GM18511 (cell line): Measurements from ENCODE around the gene CNTNAP2.

Experiments used
- ATAC-seq: cut with Tn5 transposase; IDR thresholded peaks from one replicate; pipeline ENCODE4 v1.9.1; 2021; ENCODE audit warnings: mild to moderate bottlenecking, moderate library complexity; ENCODE audit not compliant: unreplicated experiment

The CNTNAP2 gene

GRCh38 chr7:146960773-146961391 lies 844.3 kb downstream of the CNTNAP2 start:
- no peak for ATAC-seq

DNA sequence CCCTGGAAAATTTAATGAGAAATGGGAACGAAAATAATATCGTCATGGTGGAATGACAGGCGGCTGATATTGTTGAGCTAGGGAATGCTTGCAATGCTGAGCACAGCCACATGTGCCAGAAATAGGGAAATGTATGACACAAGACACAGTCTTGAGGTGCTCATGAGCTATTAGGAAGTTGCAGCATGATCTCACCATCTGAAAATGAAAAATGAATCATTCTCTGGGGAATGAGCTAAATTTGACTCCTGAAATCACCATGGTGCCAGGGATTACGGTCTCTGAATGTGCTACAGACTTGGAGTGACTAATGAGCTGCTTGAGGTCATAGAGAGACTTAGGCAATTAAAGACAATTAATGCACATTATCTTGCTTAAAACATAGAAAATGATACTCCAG lies 845.0 kb downstream of the CNTNAP2 start:
- no peak for ATAC-seq

GRCh38 chr7:146966274-146966673 lies 849.7 kb downstream of the CNTNAP2 start:
- ATAC-seq = no peak

GRCh38 chr7:146982482-146982881 lies 865.9 kb downstream of the CNTNAP2 start:
- ATAC-seq = no peak

GRCh38 chr7:146991596-146991995 lies 875.0 kb downstream of the CNTNAP2 start:
- no peak for ATAC-seq

DNA sequence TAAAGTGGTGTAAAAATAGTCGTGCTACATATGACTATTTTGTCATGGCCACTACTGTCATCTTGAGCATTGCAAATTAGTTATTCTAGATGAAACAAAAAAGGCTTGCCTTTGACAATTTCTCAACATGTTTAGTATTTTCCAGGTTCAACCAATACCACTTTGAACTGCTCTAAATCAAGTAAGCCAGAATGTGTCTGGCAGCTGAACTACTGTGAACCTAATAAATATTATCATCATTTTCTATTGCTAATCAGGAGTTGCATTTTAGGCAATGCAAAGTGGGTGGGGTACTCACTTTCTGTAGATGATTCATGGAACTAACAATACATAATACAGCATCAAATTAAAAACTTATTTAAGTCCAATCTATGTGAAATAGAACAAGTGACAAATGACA lies 877.2 kb downstream of the CNTNAP2 start:
- no peak for ATAC-seq

DNA sequence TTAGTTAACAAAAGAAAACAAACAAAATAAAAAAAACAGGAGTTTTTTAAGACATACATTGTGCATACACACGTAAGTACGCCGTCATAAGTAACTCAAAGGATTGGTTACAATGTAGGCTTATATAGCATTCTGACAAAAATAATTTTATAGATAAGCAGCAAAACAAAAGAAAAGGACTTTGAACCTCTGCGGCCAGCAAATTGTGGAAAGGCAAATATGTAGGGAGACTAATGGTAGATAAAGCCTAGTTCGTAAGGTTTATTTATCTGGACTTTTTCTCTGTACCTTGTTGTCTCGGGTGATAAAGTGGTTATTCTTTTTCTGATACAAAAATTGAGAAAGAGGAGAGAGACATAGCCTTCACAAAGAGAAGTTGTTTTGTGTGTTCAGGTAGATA lies 891.9 kb downstream of the CNTNAP2 start:
- no peak for ATAC-seq

GRCh38 chr7:147012666-147013065 lies 896.1 kb downstream of the CNTNAP2 start:
- ATAC-seq = no peak

DNA sequence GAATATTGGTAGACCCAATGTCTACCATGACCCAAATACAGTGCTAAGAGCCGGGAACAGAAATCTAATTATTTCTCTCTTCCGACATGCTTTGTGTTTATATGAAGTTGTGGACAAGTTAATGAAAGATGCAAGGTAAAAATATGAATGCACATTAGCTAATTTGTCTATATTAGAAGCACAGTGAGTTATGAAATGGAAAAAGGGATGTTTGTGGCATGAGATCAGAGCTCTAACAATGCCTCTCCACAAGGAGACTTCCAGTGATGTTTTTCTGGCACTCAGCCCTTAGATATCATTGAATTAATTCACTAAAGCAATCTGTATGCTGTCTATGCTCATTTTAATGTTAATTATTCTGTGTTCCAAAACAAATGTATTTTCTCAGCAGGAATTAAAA lies 897.2 kb downstream of the CNTNAP2 start:
- no peak for ATAC-seq

GRCh38 chr7:147014286-147014955 lies 897.8 kb downstream of the CNTNAP2 start:
- ATAC-seq = no peak

DNA sequence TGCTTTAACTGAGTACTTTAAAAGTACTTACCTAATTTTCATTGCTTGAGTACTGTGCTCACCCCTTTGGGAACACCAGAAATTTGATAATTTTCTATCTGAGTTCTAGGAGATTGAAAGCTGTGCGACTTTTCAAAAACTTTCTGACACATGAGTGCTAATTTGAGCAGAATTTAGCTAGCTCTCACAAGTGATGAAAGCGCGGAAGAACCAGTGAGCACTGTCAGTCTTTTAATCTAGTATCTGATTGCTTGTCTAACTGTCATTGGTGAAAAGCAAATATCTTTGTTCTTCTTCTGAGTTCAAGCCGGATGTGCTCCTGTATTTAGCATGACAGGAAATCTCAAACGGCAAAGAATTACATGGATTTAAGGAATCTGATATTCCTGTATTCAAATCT lies 899.4 kb downstream of the CNTNAP2 start:
- ATAC-seq = no peak

DNA sequence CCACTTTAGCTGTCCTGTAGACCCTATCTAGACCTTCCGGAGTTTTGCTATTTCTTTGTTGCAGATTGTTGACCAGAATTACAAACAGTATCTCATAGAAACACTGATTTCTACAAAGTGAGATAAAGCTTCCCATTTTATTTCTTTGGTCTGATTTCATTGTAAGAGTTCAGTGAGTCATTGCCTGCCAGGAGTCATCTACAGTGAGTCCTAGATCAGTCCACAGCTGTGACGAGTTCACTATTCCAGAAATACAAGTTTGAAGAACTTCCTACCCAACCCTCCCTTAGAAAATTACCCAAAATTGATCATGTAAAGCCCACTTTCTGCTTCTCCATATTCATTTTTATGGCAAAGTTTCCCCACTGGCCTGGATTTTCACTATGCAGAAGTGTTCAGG lies 905.5 kb downstream of the CNTNAP2 start:
- no peak for ATAC-seq

GRCh38 chr7:147023440-147023839 lies 906.8 kb downstream of the CNTNAP2 start:
- no peak for ATAC-seq

- ATAC-seq = no peak
Measured at GRCh38 chr7:147029953-147030352, 913.4 kb downstream of the CNTNAP2 start.

DNA sequence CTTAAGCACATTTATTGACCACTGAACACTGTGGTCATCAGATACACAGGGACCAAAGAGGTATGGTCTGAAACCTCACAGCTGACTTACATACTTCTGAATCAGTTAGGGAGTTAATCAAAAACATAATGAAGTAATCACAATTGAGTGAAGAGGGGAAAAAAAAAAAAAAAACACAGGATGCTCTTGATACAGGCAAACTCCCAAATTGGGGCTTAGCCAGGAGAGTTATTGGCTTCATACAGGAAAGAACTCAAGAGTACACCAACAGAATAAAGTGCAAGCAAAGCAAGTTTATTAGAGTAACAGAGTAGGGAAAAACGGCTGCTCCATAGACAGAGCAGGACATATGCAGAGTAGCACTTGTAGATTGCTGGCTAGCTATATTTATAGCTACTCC lies 917.0 kb downstream of the CNTNAP2 start:
- no peak for ATAC-seq

GRCh38 chr7:147041438-147041837 lies 924.8 kb downstream of the CNTNAP2 start:
- no peak for ATAC-seq

DNA sequence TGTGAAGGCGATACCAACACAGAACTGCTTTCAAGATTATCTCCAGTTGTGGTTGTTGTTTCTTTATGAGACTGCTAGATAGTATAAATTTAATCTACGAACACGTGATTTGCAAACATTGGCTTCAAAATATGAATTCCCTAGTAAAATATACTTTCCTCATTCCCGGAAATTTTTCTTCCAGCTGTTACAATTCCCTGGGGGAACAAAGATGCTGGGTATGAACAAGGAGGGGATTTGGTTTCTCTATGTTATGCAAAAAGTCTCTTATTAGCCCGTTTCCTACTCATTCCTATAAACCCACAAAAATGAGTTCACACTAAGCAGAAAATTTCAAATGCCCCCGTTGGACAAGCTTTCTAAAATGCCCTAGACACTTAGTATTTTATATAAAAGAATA lies 928.3 kb downstream of the CNTNAP2 start:
- ATAC-seq = no peak

DNA sequence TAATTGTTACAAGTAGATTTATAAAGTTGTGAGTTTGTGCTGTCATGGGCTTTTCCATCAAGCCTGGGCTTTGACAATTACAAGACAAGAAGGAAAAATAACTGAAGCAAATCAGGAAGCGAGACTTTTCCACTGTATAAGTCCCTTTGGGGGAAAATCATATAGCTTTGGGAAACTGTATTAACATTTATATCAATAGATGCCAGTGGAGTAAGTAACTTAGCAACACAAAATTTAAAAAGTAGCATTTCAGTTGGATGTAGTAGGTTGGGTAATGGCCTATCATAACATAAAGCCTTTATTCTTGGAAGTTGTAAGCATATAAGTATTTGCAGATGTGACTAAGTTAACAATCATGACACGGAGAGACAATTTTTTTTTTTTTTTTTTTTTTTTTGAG lies 931.1 kb downstream of the CNTNAP2 start:
- ATAC-seq = no peak

GRCh38 chr7:147048864-147049263 lies 932.3 kb downstream of the CNTNAP2 start:
- ATAC-seq = no peak

DNA sequence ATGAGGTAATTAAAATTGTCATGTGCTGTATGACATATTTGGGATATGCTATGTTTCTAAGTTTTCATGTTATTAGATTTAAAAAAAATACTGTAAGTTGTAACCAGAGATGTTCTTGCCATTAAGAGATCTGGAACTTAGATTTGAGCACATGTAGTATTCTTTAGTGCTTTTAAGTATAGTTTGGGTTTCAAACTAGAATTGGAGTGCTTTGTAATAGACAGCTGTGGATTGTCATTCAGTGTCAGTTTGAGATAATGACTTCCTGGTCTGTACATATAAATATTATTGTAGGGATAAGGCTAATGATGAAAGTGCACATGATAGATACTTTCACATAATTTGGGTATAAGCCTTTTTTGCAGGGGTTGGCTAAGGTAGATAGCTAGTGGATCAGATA lies 936.2 kb downstream of the CNTNAP2 start:
- no peak for ATAC-seq

DNA sequence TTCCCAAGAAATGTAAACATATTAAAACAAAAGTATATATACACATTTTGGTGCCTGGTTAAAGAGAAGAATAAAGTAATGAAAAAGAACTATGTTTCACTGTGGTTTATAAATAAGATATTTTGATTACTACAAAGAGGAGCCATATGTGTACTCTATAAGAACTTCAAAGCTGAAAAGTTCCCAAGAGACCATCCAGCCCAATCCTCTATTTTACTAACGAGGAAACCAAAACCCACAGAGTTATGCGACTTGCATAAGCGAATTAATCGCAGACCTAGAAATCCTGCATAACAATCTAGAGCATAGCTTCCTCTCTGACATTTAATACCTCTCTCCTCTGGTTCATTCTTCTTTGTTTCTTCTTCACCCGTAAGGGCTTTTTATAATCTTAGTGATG lies 937.1 kb downstream of the CNTNAP2 start:
- ATAC-seq = no peak

GRCh38 chr7:147060070-147060469 lies 943.5 kb downstream of the CNTNAP2 start:
- ATAC-seq = no peak

DNA sequence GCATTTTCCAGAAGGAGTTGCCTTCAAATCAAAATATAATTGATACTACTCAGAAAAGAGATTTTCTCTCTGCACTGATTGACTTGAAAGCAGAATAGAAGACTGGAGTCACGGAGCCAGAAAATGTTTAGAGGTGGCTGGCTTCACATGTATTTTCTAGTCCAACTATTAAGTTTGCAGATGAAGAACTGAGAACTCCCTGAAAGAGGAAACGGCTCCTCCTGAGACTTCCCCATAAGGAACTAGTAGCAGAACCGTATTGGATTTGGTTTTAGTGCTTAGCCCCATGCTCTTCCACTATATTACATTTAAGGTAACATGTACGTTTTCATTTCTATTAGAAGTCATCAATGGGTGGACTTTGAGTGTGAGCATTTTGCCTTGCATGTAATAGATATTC lies 946.3 kb downstream of the CNTNAP2 start:
- no peak for ATAC-seq
